ENCODE measurements around the gene NDST1.
A peak's percentile ranks its signal among the peaks of the same experiment; 100 is the strongest.

NDST1 gene

DNA sequence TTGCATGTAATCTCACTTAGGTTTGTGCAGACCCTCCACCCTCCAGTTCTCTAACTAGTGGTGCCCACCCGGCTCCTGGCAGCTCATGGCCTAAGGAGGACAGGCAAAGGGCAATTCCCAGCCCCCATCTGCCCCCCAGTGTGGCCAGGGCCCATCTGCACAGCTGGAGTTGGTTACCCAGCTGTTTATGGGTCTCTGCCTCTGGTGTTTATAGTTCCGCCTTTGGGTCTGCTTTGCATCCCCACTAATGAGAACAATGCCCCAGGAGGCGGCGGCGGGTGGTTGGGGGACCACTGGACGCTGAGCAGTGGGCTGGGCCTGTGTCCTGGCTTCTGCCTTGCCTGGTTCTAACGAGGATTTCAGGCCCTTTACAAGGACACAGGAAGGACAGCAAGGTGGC lies 62.4 kb downstream of the NDST1 start:
- DNase-seq (ENCODE audit: low spot score) = no peak

DNA sequence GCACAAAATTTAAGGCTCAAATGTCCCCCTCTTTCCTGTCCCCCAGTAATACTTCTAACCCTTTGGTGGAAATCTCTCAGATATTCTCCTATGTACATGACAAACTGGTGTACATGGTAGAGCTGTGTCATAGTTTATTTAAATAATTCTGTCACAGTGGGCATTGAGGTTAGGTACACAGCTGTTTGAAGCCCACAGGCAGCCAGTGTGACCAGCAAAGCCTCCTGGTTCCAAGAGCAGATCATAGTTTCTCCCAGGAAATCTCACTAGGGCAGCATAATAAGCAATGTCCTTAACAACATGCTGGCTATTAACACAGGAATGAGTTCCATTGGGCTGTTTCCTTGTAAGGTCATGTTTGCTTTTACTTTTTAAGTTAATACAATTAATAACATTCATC lies 63.9 kb downstream of the NDST1 start:
- DNase-seq (ENCODE audit: low spot score) = no peak

DNA sequence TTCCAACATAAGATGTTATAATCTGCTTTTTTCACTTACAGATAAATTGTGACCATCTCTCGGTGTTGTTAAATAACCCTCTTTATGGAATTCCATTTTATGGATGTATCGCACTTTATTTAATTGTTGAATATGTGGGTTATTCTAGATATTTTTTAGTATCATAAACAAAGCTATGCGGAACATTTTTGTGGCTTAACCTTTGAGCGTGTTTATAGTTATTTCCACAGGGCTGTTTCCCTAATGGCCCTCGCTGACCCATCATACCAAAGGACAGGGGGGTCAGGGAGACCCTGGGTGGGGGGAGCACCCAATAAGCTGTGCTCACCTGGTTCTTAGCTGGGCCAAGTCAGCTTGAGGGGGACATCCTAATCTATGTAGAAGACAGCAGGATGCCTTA lies 65.3 kb downstream of the NDST1 start:
- DNase-seq (ENCODE audit: low spot score) = no peak

DNA sequence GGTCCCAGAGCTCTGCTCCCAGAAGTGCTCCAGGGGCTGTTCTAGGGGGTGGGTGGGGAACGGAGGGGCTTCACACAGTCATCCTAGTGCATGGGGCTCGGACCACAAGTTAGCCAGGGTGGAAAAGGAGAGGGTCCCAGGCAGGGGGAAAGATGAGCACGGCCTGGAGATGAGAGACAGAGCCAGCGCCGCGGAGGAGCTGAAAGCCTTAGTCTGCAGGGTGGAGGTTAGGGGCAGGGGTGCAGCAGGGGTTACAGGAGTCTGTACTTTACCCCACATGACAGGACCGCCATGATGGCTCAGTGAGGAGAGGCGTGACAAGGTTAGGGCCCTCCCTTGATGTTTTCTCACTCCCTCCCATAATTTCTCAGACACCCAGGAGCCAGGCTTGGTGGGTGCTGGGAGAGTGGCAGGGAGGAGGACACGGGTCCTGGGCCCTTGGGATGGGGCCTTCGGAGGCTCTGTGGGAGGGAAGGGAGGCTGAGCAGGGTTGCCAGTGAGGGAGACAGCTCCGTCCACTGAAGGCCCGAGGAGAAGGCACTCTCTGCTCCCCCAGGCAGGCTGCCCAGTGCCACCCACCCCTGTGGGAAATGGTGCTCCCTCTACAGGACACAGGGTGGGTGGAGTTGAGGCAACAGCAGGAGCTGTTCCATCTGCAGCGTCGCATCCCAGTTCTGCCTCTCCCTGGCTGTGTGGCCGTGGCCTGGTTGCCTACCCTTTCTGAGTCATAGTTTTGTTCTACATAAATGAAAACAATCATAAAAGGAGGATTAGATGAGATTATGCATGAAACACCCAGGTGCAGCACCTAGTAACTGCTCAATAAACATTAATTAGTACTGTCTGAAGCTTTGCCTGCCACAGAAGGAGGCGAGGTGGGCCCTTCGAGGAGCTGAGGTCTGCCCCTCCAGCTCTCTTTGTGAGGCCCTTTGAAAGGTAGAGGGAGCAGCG lies 66.2 kb downstream of the NDST1 start:
- no peak for DNase-seq (ENCODE audit: low spot score)

DNA sequence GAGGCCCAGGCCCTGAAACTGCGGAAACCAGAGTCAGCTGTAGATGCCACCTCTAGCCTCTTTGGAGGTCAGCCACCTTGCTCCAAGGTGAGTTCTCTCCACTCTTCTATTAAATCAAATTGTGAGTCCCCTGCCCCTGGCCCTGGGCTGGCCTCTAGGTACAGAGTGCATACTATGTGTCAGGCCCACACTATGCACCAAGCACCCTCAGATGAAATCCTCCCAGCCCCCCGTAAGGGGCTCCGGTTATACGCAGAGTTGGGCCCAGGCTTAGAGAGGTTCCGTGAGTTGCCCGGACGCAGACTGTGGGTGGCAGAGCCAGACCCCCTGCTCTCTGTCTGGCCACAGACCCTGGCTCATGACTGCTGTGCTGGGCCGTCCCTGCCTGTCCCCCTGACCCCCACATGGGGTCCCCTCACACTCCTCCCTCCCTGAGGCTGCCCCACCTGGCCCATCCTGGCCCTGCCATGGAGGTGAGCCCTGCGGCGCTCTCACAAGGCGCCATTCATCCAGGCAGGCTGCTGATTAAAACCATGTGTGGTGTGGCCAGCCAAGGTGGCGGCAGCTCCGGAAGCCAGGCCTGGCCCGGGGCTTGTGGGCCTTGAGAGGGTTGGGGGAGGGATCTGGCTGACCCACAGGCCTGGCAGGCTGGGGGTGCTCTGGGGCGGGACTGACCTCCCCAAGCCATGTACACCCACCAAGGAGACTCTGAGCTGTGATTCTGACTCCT lies 67.1 kb downstream of the NDST1 start:
- DNase-seq (ENCODE audit: low spot score) = peak; percentile 37

DNA sequence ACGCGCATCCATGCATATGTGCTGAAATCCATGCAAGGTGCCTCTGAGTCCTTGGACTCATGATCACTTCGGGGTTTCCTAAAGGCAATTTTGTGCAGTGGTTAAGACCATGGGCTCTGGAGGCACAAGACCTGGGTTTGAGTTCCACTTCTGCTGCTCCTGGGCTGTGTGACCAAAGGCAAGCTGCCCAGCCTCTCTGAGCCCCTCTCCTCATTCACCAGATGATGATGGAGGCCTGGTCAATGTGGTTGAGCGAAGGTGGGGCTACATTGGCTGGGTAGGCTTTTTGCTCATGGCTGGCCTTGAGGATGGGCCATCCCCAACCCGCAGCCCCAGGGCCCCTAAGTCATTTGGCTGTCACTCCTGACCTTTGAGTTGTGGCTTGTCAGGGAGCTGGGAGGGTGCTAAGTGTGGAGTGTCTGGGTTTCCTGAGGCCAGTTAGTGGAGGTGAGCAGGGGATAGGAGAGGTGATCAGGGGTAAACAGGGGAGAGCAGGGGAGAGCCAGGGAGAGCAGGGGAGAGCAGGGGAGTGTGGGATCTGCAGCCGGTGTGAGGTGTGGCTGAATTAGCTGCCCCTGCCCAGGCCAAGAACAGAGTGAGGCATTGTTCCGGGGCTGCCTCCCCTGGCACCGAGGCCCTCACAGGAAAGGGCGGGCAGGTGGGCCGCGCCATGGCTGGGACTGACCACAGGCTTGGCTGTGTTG lies 68.0 kb downstream of the NDST1 start:
- no peak for DNase-seq (ENCODE audit: low spot score)

DNA sequence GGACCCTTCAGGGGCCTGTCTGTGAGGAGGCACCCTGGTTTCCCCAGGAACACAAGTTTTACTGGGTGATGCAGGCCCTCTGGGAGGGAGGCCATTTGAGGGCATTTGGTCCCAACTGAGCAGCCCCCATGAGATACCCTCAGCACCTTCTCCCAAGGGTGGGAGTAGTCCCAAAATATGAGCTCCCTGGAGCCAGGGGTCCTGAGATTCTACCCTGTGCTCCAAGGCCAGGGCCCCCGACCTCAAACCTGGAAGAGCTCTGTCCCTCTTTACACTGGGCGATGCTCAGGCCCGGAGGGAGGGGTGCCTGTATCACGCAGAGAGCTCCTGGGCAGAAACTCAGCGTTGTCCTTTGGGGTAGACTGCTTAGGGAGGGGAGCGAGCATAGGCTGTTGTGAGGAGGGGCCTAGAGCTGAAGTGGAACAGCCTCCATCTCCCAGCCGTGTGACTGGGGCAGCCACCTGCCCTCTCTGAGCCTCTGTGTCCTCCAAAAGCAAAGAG lies 68.6 kb downstream of the NDST1 start:
- DNase-seq (ENCODE audit: low spot score) = no peak

DNA sequence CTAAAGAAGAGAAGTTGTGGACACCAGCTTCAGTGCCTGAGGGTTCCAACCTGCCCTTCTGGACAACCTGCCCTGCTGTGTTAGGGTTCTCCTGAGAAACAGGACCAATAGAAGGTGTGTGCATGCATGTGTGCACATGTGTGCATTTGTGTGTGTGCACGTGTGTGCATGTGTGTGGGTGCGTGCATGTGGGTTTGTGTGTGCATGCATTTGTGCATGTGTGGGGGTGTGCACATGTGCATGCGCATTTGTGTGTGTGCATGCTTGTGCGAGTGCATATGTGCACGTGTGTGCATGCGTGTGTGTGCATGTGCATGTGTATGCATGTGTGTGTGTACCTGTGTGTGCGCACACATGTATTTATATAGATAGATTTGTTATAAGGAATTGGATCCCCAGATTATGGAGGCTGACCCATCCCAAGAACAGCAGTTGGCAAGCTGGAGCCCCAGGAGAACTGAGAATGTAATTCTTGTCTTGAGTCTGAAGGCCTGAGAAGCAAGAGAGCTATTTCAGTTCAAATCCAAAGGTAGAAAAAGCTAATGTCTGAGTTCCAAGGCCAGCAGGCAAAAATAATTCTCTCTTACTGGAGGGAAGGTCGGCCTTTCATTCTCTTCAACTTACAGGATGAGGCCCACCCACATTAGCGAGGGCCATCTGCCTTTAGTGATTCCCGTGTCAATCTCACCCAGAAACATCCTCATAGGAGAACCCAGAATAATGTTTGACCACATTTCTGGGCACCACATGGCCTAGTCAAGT lies 69.6 kb downstream of the NDST1 start:
- no peak for DNase-seq (ENCODE audit: low spot score)

DNA sequence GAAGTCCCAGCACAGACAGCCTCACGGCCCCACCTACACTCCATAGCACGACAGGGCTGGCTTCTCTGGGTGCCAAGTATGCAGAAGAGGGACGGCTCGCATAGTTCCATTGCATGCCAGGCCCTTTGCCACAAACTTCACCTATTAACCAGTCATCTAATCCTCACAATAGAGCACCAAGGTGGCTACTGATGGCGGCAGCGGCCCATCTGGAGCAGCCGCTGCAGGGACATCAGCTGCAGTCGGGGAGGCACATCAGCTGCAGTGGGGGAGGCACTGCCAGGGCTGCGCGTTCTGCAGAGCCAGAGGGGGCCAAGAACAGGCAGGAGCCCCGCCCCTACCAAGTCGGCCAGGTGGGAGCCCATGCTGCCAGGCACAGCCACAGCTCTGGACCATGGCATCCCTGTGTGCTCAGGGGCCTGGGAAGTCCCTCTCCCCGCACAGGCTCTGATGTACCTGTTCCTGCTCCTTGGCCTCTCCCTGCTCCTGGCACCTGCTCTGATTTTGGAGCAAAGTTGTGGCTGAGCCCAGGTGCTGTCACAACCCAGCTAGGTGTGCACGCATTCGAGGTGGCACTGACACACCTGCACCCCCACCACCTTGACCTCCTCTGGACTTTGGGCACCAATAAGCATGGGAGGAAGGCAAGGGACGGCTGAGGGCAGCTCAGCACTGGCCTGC lies 71.0 kb downstream of the NDST1 start:
- DNase-seq (ENCODE audit: low spot score) = no peak

DNA sequence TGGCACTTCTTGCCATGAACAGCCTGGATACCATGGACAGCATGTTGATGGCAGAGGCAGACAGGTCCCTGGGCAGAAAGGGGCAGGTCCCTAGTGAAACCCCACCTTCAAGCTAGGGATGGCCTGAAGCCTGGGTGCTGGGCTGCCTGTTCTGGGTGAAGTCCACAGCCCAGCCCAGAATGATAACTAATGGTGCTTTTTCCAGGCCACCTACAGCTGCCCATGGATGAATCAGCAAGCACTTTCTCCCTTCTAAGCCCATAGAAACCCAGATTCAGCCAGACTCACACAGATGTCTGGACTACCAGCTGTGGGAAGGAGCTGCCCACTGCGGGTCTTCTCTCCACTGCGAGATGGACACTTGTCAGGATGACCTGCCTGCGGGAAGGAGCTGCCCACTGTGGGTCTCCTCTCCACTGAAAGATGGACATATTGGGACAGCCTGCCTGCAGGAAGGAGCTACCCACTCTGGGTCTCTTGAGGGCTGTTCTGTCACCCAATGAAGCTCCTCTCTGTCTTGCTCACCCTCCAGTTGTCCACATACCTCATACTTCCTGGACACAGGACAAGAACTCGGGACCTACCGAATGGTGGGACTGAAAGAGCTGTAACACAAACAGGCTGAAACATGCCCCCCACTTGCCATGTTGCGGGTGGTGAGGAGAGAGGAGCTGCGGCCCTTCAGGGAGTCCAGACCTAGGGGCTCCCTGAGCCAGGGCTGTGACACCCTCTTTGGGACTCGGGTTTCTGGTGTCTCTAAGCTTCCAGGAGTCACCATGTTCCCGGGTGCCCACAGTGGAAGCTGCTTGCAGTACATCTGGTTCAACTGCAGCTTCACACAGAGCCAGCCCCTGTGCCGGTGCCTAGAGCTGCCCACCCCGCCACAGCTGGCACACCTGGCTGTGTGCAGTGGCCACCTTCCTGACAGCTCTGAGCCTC lies 71.8 kb downstream of the NDST1 start:
- no peak for DNase-seq (ENCODE audit: low spot score)

DNA sequence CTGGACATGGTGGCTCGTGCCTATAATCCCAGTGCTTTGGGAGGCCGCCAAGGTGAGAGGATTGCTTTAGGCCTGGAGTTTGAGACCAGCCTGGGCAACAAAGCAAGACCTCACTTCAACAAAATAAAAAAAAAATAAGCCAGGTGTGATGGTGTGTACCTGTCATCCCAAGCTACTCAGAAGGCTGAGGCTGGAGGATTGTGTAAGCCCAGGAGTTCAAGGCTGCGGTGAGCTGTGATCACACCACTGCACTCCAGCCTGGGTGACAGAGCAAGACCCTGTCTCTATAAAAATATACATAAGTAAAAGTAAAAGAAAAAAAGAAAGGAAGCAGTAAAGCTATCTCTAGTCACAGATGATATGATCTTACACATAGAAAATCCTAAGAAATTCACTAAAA lies 73.0 kb downstream of the NDST1 start:
- DNase-seq (ENCODE audit: low spot score) = no peak

DNA sequence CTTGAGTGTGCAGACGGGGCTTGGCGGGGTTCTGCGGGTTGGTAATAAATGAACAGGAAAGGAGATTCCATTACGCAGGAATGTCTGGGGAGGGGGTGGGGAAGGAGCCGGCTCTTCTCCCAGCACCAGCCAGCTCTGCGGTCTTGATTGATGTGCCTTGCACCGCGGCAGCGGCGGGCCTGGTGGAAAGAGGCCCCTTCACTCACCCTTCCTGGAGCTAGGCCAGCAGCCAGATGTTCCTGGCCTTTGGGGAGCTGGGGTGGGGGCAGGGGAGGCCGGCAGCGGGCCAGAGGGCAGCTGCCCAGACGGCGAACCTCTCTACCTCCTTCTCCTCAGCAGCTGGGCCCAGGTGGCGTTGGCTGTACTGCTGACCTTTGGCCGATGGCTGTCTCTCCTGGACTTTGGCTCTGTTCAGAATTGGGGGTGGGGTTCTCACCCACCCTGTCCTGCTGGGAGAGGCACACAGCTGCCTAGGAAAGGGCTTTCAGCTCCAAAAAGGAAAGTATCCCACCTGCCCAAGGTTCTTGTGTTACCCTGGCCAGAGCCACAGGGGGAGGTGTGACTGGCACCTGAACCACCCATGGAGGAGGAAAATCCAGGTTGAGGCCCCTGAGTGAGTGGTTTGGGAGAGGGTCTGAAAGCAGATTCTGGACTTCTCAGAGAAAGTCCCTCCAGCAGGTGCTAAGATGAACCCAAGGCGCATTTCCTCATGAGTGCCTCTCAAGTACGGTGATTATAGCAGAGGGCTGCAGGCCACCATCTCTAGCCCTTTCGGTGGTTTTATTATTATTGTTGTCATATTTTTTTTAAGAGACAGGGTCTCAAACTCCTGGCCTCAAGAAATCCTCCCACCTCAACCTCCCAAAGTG lies 74.5 kb downstream of the NDST1 start:
- peak; percentile 39 for DNase-seq (ENCODE audit: low spot score)

DNA sequence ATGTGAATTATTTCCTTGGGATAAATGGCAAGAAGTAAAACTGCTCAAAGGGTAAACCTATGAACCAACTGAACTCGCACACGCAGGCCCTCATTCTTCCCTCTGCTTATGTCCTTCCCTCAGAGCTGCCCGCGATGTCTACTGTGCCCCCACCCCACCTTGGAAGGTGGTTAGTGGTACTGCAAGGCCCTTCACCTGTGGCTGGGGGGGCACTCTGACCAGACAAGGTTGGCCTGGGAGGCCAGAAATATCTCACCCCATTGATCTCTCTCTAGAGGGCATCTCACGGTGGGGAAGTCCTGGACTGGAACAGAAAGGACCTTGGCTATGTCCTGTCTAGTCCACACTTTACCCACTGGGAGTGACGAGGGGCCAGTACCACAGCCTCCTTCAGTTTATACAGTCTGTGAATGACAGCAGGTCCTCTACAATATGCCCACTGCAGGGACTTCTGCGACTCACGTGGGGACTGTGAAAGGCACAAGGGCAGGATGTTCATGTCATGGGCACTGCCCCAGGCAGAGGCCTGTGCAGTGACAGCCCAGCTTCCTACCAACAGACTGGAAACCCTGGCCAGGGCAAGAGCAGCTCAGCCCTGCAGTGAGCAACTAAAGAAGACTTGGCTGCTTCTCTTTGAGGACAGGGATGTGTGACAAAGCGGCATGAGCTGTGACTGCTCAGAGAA lies 75.8 kb downstream of the NDST1 start:
- no peak for DNase-seq (ENCODE audit: low spot score)

DNA sequence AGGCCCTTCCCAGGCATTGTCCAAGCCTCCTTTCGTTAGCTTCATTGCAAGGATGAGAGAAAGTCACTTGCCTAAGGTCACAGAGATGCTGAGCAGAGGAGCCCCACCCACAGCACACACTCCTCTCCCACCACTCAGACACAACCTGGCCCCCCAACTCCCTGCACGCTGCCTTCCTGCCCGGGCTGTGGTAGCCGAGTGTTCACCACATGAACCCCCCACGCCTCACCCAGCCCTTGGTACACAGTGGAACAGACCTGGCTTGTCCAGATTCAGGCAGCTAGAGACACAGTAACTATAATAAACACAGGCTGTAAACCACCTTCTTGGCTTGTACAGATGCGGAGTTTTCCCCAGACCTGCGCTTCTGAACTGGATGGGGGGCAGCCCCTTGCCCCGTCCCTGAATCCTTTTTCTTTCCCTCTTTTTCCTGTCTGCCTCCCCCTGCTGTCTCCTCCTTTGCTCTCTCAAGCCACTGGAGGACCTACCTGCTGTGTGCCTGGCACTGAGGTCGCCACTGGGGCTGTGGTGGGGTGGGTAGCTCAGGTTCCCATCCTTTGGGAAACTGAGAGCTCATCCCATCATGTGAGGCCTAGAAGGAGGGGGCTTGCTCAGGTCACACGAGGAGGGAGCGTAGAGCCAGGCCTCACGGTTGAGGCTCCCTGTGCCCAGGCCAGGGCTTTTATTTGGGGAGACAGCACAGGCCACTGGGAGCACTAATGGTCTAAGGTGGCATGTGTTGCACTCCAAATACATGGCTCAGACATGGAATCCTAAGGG lies 76.8 kb downstream of the NDST1 start:
- no peak for DNase-seq (ENCODE audit: low spot score)

DNA sequence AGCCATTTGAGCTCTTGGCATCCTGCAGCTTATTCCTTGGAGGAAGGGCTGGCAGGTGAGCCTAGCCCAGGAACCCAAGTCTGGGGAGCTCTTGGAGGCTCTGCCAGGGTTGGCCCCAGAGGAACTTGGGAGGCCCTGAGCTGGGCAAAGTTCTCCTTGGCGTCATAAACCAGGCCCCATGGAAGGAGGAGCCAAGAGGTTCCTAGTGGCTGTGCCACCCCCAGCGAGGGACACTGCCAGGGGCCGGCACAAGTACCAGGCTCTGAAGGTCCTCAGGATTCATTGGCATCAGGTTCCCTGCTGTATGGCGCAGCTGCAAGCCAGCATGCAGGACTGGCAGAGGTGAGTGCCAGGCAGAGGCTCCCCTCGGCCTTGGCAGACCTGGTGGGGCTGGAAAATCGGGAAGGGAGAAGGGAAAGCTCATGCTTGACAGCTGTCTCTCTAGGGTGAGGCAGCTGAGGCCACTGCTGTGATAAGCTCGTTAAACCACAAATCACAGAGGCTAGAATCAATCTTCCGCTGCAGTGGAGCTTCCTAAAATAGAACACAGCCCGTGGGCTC lies 77.9 kb downstream of the NDST1 start:
- no peak for DNase-seq (ENCODE audit: low spot score)

DNA sequence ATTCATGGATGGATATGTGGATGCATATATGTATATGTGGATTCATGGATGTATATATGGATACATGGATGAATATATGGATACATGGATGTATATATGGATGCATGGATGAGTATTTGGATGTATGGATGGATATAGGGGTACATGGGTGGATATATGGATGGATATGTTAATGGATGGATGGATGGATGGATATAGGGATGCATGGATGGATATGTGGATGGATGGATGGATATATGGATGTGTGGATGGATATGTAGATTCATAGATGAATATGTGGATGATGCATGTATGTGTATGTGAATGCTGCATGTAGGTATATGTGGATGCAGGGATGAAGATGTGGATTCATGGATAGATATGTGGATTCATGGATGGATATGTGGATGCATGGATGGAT lies 79.1 kb downstream of the NDST1 start:
- no peak for DNase-seq (ENCODE audit: low spot score)

DNA sequence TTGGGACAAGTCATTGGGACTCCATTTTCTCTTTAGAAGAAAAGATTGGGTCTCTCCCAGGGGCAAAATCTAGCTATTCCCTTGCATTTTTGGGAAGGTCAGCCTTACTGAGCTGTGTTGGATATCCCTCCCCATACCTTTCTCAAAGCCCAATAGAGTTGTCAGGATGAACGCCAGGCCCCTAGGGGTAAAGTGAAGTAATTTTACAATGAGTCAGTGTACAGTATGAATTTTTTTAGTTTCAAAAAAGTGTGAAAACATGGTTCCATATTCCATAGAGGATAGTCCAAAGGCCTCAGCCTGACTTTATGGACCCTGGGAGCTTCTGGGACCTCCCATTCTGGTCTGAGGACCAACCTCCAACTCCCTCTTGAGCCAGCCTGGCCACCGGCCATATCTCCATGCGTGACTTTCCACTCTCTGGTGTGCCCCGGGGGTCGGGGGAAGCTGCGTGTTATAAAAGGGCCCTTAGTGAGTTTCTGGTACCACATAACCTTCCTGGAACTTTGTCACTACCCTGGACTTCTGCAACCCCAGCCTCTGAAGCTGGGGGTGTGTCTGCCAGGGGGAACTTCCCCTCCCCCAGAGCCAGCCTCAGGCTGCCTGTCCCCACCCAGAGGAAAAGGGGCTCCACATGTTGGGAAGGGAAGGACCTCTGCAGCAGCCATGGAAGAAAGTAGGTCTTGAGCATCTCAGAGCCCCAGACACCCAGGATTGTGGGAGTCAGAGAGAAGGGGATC lies 80.1 kb downstream of the NDST1 start:
- DNase-seq (ENCODE audit: low spot score) = no peak
